ENCODE measurements around the gene AGER.

AGER gene

GRCh38 chr6:32183483-32184083 is 470 bp downstream of the AGER start:
- TF ChIP-seq POLR2A (IDR thresholded peaks at IDR 0.05; ENCODE audit: low read length) (no peak), GATA1 (IDR thresholded peaks at IDR 0.05; ENCODE audit: low read depth, low read length) (no peak)
- no peak for DNase-seq

GRCh38 chr6:32183030-32183429 is 1.0 kb downstream of the AGER start:
- no peak for TF ChIP-seq POLR2A (IDR thresholded peaks at IDR 0.05; ENCODE audit: low read length)
- TF ChIP-seq GATA1 (IDR thresholded peaks at IDR 0.05; ENCODE audit: low read depth, low read length): no peak

DNA sequence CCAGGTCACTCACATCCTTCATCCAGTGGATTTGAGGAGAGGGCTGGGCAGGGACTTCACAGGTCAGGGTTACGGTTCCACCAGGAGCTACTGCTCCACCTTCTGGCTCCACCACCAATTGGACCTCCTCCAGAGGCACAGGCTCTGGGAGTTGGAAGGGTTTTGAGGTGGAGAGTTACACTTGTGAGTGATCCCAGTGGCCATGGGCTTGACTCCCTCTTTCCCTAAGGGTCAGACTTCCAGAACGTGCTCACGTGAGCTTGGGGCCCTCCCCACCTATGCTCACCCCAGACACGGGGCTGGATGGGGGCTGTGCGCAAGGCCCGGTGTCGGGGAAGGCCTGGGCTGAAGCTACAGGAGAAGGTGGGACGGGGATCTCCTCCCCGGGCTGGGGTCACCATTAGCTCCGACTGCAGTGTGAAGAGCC is 1.5 kb downstream of the AGER start:
- DNase-seq: no peak
- TF ChIP-seq POLR2A (IDR thresholded peaks at IDR 0.05; ENCODE audit: low read length) (no peak), GATA1 (IDR thresholded peaks at IDR 0.05; ENCODE audit: low read depth, low read length) (no peak)

More at GRCh38 chr6:32183030-32183429, 1.0 kb downstream of the AGER start:
- DNase-seq: no peak

- peak; percentile 74 to 76 for DNase-seq
- no peak for TF ChIP-seq GATA1 (IDR thresholded peaks at IDR 0.05; ENCODE audit: low read depth, low read length)
- peak; percentile 36 for TF ChIP-seq POLR2A (IDR thresholded peaks at IDR 0.05; ENCODE audit: low read length)
These were observed 2.0 kb downstream of the AGER start for GRCh38 chr6:32181915-32182529.

GRCh38 chr6:32181148-32181702 is 2.8 kb downstream of the AGER start:
- TF ChIP-seq GATA1 (IDR thresholded peaks at IDR 0.05; ENCODE audit: low read depth, low read length) (no peak), POLR2A (IDR thresholded peaks at IDR 0.05; ENCODE audit: low read length) (no peak)
- DNase-seq: no peak

GRCh38 chr6:32179766-32180405 is 4.2 kb downstream of the AGER start:
- TF ChIP-seq POLR2A (IDR thresholded peaks at IDR 0.05; ENCODE audit: low read length) (no peak), GATA1 (IDR thresholded peaks at IDR 0.05; ENCODE audit: low read depth, low read length) (no peak)
- no peak for DNase-seq

DNA sequence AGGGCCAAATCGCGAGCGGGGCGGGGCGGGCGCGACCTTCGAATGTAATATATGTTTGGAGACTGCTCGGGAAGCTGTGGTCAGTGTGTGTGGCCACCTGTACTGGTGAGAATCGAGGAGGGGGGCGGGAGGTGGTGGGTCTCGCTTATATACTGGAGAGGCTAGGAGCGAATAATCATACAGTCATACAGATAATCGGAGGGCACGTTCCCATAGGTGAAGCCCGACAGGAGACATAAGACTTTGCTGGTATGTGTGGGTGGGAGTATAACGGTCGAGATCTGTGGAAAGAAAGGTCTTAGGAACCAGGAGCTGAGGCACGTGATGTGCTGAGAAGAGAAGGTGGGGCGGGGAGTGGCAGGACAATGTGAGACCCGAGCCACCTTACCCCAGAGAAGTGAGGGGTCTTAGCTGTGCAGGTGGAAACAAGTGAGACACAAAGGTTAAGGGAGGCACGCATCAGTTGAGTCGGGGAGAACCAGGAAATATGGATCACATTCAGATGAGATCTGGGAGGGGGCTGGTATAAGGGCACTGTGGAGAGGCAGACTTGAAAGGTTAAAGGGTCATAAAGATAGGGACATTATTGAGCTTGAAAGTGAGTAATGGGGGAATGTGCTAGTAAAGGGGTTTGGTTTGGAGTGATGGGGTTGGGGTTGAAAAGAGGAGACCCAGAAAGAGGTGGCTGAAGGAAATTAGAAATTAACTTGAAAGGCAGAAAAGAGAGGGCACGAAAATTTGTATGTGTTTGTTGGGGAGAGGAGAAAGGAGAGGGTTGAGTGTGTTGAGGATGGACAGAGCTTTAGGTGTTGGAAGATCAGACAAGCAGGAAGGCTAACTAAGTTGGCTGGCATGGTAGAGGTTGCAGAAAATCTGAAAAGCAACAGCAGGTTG is 5.3 kb downstream of the AGER start:
- DNase-seq: peak in 1 of 2 experiments; percentile 74
- TF ChIP-seq GATA1 (IDR thresholded peaks at IDR 0.05; ENCODE audit: low read depth, low read length) (no peak), POLR2A (IDR thresholded peaks at IDR 0.05; ENCODE audit: low read length) (no peak)

GRCh38 chr6:32177788-32178546 is 6.1 kb downstream of the AGER start, which contains the start of gene RNF5:
TSS of gene RNF5 (plus strand) at chr6:32178405. CDS start at chr6:32178512, 107 bp downstream.
- peak; percentile 98 to 100 for DNase-seq
- TF ChIP-seq GATA1 (IDR thresholded peaks at IDR 0.05; ENCODE audit: low read depth, low read length): no peak
- TF ChIP-seq POLR2A (IDR thresholded peaks at IDR 0.05; ENCODE audit: low read length): peak; percentile 80

DNA sequence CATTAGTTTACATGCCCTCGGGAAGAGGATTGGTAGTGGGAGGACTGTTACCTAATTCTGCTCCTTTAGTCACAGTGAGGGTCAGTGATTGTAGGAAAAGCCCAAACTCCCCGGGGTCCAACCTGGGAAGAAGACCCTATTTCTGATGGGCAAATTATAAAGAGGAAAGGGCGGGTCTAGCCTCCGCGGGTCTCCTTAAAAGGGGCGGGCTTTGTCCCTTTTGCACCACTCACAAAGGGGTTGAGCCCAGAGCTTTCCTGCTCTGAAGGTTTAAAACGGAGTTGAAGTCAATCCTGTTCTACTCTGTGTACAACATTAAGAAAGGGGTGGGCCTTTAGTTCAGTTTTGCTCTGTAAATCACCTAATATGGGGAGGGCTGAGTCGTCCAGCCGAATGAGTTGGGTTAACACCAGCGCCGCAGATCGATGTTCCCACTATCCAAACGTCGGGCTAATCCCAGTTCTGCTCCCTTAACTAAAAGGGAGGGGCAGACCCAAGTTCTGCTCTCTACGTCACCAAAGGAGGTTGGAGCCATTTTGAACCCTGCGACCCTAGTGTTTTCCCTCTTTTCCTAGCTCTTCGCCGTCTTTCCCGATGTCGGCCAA is 6.8 kb downstream of the AGER start:
- TF ChIP-seq POLR2A (IDR thresholded peaks at IDR 0.05; ENCODE audit: low read length) (no peak), GATA1 (IDR thresholded peaks at IDR 0.05; ENCODE audit: low read depth, low read length) (no peak)
- peak; percentile 63 to 78 for DNase-seq

- TF ChIP-seq GATA1 (IDR thresholded peaks at IDR 0.05; ENCODE audit: low read depth, low read length): no peak
- TF ChIP-seq POLR2A (IDR thresholded peaks at IDR 0.05; ENCODE audit: low read length): no peak
- no peak for DNase-seq
These were observed 7.4 kb downstream of the AGER start for GRCh38 chr6:32176476-32177182.

- TF ChIP-seq GATA1 (IDR thresholded peaks at IDR 0.05; ENCODE audit: low read depth, low read length) (no peak), POLR2A (IDR thresholded peaks at IDR 0.05; ENCODE audit: low read length) (peak; percentile 79)
- DNase-seq: peak; percentile 97 to 98
These were observed 8.2 kb downstream of the AGER start, which contains the start of gene AGPAT1 for GRCh38 chr6:32175711-32176475. TSS of gene AGPAT1 (minus strand) at chr6:32176084. CDS start at chr6:32171496, 4,588 bp downstream.

Measured in erythroblast (primary cell).